Hematopoietic multipotent progenitor cell treated with erythropoietin and hydrocortisone succinate and interleukin-3 and kit ligand, for 17 days (in vitro differentiated cells): ENCODE data around the gene LGI1.

ENCODE experiments used
- DNase-seq: peaks from one replicate; pipeline ENCODE4 v3.0.0-alpha.2; 2015; ENCODE audit warnings: low spot score

Gene LGI1

DNA sequence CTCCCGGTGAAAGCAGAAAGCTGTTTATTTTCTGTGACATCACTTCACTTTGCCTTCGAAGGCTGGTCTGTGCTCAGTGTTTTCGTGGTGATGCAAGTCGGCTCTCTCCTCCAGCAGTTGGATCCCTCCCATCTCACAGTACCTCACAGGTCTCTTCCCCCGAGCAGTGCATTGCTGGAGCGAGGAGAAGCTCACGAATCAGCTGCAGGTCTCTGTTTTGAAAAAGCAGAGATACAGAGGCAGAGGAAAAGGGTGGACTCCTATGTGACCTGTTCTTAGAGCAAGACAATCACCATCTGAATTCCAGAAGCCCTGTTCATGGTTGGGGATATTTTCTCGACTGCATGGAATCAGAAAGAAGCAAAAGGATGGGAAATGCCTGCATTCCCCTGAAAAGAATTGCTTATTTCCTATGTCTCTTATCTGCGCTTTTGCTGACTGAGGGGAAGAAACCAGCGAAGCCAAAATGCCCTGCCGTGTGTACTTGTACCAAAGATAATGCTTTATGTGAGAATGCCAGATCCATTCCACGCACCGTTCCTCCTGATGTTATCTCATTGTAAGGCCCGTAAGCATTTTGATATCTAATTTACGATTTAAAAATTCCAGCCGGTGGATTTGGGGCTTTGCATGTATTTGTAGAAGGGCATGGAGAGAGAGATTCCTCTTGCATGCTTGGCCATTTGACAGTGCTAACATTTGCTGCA is at the start of gene LGI1:
Gene LGI1, plus strand, starts transcription at position 136 of the 707 bp plus-strand sequence. Its CDS starts 209 bp downstream, at position 345.
- no peak for DNase-seq

DNA sequence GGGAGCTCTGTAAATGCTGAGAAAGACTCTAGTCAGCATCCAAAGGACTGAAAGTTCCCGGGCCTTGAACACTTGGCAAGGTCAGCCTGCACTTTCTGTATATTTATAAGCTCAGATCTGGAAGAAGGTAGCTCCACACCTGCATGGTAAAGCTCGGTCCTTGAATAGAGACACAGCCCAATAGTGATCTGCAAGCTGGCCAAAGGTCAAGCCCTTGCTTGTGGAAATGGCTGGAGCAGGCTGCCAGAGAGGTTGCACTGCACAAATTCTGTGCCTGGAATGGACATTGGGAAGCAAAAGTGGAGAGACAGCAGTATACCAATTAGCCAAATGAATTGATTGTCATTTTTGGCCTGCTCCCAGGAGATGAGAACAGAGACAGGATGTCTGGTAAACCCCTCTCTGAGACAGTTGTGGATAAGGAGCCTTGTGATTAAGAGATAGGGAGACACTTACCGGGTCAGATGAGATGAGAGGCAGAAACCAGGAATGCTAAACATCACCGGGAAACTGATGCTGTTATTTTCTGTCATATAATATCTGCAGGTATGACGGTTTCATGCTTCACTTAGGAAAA is 47.3 kb upstream of the LGI1 start:
- DNase-seq, result no peak

DNA sequence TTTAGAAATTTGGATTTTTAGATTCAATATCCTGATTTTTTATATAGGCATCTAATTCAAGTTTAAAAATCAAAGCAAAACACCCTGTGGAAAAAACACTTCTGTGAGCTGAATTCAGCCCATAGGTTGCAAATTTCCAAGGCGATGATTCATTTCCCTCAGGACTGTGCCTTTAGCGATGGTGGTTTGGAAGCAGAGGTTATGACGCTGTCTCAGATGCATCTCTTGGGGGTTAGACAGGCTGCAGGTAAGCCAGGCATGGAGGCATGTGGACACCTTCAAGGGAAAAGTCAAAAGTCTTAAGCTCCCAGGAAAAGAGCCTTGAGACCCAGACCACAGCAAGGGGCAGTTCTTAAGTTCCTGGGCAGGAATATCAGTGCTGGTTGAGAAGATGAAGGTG is 45.8 kb upstream of the LGI1 start:
- no peak for DNase-seq

DNA sequence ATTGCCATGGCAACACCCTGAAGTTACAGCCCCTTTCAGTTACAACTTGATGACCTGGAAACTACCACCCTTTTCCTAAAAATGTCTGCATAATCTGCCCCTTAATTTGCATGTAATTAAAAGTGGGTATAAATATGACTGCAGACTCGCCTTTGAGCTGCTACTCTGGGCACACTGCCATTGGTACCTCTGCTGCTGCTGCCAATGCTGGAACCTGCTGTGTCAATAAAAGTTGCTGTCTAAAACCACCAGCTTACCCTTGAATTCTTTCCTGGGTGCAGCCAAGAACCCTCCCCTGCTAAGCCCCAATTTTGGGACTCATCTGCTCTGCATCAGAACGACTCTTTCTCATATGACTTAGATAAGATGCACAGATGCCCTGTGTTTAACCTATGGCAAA is 45.1 kb upstream of the LGI1 start:
- DNase-seq, result no peak

DNA sequence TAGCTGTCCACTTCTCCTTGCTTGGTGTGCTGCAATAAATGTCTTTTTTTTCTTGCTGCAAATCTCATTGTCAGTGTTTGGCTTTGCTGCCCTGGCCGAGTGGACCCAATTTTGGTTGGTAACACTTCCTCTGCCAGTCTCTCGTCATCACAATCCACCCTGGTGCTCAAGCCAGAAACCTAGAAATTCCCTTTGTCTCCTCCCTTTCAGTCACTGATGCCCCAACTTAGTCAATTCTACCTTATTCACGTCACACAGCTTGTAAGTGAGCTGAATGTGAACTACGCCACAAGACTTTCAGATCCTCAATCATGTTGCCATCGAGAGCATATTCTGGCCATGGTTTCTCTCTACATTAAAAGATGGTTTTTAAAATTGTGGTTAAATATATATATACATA is 42.4 kb upstream of the LGI1 start:
- DNase-seq, result no peak

DNA sequence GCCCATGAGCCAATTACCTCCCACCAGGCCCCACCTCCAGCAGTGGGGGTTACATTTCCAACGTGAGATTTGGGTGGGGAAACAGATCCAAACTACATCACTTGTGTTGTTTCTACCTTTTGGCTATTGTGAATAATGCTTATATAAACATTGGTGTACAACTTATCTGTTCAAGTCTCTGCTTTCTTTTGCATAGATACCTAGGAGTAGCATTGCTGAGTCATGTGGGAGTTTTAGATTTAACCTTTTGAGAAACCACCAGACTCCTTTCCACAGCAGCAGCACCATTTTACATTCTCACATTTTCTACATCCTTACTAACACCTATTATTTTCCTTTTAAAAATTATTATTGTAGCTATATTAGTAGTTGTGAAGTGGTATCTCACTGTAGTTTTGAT is 41.0 kb upstream of the LGI1 start:
- no peak for DNase-seq

DNA sequence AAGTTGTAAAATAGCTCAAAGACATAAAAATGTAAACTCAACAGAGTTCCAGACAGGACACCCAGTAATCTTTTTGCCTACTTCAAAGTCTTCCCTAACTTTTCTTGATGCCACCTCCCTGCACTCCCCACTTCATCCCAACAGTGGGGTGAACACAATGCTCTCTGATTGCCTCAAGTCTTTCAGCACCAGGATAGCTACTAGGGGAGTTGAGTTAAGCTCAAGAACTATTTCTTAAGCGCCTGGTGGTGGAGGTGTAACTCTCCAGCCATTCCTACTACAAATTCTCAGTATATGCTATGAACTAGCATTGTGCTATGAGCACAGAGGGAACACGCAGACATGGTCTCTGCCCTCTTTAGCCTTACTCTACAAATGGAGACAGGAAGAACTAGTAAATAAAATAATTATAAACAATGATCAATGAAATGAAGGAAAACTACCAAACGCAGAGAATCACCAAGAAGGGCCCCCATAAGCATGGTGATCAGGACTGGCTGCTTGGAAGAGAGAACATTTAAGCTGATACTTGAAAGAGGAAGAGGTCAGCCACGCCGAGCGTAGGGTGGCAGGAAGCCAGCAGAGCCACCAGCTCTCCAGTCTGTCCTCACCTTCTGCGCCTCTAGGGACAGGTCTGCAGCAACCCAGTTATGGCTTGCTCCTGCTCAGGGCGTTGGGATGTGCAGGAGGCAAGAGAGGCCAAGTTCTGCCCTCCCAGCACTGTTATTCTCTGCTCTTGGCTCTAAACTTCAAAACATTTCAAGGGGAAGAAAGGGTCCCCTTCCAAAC is 38.6 kb upstream of the LGI1 start:
- no peak for DNase-seq

DNA sequence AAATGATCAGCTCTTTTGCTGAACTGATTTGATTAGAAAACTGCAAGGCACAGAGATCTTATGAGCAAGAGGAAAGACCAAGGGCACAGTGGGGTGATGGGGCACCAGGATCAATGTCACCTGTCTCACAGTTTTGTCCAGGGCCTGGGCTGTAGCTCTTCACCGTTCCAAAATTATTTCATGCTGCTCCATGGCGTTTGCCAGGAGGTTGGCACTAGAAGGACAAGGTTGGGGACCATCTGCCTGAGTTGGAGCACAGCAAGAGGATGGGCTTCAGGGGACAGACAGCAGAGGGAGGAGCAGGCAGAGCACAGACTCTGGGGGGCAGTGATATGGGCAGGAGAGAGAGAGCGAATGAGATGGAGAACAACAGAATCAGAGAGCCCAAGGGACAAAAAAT is 37.8 kb upstream of the LGI1 start:
- DNase-seq, result no peak

DNA sequence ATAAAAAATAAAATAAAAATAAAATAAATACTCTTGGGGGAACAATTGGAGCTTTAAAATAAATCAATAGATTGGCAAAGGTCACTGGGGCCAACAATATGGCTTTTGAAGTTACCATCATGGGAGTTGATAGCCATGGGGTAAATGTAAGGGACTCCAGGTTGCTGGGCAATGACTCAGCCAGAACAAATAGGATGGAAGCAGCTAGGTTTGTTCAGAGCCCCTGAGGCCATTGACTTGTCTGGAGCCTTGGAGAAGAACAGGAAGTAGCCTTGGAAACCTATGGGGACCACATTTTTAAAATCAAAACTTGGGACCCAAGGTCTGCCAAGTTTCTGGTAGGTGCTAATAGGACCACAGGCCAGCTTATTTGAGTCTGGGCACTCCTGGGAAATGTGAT is 35.2 kb upstream of the LGI1 start:
- no peak for DNase-seq

DNA sequence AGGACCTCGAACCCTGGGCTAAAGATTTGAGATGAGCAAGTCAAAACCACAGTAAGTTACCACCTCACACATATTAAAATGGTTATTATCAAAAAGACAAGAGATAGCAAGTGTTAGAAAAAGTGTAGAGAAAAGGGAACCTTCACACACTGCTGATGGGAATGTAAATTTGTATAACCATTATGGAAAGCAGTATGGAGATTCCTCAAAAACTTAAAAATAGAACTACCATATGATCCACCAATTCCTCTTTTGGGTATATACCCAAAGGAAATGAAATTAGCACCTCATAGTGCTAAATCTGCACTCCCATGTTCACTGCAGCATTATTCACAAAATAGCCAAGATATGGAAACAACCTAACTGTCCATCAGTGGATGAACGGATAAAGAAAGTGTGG is 34.6 kb upstream of the LGI1 start:
- no peak for DNase-seq

DNA sequence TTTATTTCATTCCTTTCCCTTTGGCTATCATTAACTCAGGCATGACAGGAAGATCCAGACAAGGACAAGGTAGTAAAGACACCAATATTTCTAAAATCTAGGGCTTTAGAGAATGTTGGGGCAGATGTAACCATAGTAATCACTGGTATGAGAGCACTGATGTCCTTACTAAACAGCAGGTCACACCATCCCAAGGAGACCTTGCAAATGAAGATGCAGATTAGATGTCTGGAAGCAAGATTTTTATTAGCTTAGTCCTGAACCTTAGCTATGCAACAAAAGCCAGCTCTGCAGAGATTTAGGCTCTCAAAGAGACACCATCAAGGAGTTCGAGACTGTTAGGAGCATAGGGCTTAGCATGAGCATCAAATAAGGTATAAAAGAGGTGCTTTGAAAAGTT is 31.7 kb upstream of the LGI1 start:
- no peak for DNase-seq

DNA sequence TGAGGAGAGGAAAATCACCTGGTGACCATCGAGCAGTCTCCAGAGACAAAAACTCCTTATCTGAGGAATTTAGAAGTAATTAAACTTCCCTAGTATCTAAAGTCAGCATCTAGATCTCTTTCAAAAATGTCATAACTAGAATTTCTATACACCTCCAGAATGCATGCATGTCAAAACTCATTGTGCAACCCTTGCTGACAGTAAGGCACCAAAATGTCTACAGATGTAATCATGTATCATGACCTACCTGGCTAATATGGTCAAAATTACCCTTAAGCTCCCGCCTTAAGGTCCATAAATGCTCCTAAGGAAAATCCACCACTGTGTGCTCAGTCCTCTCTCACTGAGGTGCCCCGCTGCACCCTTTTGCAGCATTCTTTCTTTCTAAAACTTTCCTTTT is 16.4 kb upstream of the LGI1 start:
- no peak for DNase-seq

DNA sequence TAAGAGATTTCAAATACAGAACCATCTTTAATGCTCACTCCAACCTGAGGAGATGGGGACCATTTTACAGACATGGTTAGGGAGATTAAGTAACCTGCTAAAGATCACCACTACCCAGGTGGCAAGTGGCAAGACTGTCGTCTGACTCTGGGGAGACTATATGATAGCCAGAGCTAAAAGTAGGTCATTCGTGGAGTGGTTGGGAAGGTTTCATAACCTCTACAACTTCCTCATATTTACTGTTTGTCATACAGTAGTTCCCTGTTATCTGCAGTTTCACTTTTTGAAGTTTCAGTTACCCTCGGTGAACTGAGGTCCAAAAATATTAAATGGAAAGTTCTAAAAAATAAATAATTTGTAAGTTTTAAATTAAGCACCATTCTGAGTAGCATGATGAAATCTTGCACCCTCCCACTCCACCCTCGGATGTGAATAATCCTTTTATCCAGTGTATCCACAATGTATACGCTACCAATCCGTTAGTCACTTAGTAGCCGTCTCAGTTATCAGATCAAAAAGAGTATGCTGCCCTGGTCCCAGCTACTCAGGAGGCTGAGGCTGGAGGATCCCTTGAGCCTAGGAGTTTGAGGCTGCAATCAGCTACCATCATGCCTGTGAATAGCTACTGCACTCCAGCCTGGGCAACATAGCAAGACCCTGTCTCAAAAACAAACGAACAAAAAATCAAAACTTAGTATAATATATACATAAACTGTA is 14.9 kb upstream of the LGI1 start:
- no peak for DNase-seq

DNA sequence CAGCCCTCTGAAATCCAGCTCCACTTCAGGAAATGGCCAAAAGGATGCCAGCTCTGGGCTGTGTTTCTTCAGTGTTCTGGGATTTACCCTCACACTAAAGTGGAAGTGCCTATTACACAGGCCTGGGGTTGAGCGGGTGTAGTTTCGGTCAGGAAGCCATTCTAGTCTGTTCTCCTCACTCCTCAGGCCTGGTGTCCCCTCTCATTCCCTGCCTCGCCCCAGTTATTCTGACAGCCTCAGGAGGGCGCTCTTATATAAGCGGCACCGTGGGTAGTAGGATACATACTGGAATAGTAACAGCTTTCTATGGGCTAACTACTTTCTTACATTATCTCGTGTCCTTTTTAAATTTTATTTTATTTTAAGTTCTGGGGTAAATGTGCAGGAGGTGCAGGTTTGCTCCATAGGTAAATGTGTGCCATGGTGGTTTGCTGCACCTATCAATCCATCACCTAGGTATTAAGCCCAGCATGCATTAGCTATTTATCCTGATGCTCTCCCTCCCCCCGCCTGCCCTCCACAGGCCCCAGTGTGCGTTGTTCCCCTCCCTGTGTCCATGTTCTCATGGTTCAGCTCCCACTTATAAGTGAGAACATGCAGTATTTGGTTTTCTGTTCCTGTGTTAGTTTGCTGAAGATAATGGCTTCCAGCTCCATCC is 12.2 kb upstream of the LGI1 start:
- DNase-seq, result no peak

DNA sequence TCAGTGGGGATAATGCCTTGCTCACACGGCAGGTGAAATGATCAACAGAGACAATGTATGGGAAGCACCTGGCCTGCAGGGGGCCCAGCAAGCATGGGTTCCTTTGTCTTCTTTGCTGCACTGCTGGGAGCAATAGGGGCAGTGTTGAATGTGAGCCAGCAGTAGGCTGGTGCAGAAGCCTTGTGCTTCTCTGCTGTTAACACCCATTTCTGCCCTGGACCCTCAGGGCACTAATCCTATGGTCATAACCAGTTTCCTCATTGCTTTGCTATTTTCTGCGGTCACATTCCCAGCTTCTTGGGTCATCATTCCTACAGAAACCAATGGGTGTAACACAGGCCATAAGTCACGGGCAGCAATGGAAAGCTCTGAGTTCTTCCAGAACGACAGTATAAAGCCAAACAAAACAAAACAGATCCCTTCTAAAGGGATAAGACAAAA is 10.9 kb upstream of the LGI1 start:
- no peak for DNase-seq

DNA sequence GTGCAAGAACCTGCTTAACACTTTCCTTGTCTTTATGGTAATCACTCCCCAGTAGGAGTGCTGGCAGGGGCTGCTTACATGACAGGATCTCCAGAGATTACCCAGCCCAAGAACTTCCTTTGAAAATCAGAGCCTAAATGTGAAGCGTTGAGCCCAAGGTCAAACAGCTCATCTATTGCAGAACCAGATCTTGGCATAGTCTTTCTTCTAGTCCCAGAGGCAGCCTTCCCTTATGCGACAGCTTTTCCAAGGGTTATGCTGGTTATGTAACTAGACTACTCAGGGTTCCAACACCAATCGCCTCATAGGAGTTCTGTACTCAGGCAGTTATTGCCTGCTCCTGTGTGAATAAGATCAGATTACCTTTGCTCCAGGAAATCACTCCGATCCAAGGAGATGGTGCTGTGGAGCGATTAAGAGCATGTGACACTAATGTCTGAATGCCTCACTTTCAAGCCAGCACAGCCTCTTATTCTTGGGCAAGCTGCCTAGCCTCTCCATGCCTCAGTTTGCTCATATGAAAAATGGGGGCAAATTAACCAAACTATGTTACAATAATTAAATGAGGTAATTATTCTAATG is 8.4 kb upstream of the LGI1 start:
- DNase-seq, result no peak

DNA sequence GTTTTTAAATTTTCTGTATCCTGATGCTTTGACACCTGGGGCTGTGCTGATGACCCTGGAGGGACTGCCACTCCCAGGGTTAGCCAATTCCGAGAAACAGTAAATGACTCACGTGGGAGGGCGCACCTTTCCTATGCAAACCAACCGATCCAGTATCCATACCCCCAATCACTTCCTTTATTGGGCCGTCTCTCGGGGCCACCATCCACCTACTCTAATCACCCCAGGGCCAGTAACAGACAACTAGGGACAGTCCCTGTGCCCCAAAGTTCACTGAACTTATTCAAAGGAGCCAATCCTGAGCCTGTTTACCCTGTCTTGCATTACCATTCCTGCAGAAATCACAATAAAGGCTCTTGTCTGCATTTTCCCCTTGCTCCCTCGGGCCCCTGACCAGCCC is 6.6 kb upstream of the LGI1 start:
- DNase-seq, result no peak

DNA sequence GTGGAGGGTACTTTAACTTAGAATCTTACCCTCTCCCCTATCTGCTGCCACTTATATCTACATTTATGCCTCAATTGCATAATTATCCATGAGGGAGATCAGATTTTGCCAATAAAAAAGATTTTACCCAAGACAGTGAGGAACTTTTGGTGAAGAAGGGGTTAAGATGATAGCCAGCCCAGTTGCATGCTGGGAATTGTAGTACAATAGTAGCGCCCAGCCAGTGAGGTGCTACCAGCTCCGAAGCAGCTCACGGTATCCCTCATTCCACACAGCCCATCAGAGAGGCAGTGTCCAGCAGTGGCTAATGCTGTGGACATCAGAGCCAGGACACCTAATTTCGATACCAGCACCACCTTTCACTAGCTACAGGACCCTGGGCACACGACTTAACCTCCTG is 5.9 kb upstream of the LGI1 start:
- DNase-seq, result no peak

DNA sequence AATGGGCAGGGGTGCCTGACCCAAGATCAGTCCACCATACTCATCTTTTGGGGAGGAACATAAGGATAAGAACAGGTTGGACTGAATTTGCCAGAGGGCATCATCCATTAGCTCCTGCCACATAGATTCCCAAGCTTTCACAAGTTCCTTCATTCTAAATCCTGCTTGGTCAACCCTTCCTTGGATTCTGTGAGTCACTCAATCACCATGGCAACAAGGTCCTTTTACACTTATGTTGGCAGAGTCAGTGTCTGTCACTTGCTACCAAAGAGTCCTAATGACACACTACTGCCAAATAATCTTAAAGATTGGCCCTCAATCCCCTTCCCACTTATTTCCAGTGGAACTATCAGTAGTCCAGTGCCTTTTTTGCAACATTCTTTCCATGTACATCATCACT is 5.0 kb upstream of the LGI1 start:
- no peak for DNase-seq

DNA sequence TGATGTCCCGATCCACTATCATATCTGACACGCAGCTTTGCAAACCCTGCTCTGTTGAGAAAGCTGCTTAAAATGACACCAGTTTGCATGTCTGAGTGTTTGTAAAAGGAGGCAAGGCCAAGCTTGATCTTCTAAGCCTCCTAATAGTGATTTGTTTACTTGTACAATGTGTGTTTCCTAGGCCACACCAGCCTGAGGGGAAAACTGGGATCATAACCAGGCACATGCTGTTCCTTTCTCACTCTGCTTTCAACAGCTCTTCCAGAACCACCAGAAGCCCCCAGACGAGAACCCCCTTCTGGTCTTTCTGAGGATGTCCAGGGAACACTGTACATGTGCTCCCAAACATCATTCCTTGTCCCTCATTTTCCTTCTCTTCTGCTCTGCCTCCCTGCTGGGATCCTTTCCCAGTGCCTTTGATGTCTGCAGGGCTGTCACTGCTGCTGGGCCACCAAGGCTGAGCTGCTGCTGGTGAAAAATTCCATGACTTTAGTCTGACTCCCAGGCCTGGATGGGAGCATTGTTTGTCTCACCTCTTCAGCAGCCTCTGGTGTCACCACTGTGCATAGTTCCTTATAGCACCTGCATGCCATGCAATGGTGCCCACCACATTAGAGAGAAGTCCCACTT is 4.0 kb upstream of the LGI1 start:
- DNase-seq, result no peak

DNA sequence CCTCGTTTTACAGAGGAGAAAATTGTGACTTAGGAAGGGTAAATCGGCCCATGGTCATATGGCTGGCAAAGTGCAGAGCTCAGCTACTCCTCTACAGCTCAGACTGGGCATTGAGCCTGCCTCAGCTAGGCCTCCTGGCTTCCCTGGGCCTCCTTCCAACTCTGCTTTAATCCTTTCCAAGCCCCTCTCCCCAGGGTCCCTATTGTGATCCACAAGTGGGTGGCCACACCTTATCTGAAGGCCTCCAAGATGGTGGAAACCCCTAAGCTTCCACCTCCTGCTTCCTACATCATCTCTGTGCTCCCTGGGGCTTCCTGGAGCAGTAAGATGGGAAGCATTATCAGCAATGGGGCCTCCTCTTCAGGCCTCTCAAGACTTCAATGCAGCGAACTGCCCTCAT is 3.0 kb upstream of the LGI1 start:
- DNase-seq, result no peak
